HG03045 (cell line): ENCODE data around the gene PIGX.

Experiments
- ATAC-seq: cut with Tn5 transposase; IDR thresholded peaks from one replicate; pipeline ENCODE4 v1.9.1; 2021; ENCODE audit warnings: mild to moderate bottlenecking, moderate library complexity; ENCODE audit not compliant: unreplicated experiment

Gene PIGX

DNA sequence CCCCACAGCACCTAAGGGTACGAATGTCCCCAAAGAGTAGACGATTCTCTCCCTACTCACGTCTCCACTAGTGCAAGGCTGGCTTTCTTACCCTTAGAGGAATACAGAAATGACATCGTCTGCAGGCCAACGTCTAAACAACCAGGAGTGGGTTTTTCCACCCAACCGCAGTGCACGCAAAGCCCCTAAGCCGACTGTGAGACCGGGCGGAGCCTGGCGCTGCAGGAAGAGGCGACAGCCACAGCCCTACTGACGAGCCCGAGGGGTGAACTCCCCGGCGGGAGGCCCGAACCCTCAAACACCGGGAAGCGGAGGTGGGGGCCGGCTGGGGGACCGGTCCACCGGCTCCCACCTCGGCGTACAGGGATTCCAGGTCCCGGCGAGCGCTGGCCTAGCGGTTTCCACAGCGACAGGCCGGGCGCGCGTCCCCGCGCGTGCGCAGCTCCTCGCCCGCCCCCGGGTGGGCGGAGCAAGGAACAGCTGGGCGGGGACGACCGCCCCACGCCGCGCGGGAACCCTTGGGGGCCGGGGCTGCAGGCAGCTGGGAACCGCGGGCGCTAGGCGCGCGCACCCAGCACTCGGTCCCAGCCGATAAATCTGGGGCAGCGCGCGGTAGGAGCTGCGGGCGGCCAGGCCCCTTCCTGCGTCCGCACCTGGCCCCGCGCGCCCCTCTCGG is at the start of gene PIGX, which contains the start of gene CEP19:
TSS of gene PIGX (plus strand) at position 540 of the 676 bp plus-strand sequence.
TSS of gene CEP19 (minus strand) at position 413 of the 676 bp plus-strand sequence. CDS start 3,593 bp downstream, outside the sequence.
- peak; percentile 75 for ATAC-seq

DNA sequence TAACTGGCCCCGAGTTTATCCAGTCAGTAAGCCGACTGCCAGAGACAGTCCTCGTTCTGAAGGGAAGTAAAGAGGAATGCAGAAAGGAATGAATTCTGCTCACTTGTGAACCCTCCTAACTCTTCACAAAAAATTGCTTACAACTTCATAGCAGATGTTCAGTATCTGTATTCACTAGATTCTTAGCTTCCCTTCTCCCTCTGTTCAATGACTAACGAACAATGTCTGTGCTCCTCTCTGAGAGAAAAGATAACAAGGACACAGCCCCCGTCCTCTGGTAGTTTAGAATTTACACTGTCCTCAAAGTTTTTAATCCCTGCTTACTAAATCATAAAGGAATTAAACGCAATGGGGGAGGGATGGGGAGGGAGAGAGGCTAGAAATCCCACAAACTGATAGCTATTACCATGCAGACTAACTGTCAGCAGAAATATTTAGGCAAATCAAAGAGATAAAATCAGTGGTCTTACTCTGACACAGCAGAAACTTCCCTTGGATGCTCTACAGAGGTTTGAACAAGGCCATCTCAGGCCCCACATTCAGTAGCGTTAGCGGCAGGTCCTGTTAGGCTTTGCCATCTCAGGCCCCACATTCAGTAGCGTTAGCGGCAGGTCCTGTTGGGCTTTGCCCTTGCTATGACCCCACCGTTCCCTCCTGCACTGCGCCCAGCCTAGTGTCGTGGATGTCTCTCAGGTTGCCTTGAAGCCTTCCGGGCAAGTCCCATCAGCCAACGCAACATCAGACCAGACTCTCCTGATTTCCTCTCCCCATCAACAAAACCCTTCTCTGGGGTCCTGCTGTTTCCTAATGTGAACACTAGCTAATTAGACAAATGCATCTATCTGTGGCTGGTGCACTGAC is 49.2 kb upstream of the PIGX start:
- ATAC-seq = no peak

DNA sequence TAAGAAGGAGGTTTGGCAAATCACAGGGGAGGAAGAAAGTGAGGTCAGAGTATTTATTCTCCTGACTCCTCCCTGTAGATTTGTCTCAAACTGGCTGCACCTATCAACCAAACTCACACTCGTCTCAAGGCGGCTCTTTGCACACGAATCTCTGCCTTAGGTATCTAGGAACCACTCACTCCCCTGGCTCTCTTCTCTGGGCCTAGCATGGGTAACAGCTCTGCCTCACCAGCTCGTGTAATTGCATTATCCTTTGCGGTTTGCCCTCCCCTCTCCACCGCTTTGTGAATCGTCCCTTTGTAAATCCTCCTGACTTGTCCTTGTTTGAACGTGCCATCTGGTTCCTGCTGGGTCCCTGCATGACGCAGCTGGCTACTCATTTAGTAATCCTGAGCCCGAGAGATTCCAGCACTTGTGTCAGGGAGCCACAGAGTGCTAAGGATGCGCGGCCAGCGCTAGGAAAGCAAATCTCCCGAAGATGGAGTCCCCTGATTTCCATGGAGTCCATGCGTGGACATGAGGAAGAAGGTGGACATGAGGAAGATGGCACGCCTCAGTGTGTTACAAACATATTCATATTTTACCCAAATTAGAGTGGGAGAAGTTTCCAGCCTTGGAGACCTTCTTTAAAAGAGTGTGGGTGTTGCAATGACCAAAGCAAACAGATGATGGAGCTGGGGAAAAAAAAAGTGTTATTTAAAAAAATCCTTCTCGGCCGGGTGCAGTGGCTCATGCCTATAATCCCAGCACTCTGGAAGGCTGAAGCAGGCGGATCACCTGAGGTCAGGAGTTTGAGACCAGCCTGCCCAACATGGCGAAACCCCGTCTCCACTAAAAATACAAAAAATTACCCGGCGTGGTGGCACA is 45.9 kb upstream of the PIGX start:
- no peak for ATAC-seq

DNA sequence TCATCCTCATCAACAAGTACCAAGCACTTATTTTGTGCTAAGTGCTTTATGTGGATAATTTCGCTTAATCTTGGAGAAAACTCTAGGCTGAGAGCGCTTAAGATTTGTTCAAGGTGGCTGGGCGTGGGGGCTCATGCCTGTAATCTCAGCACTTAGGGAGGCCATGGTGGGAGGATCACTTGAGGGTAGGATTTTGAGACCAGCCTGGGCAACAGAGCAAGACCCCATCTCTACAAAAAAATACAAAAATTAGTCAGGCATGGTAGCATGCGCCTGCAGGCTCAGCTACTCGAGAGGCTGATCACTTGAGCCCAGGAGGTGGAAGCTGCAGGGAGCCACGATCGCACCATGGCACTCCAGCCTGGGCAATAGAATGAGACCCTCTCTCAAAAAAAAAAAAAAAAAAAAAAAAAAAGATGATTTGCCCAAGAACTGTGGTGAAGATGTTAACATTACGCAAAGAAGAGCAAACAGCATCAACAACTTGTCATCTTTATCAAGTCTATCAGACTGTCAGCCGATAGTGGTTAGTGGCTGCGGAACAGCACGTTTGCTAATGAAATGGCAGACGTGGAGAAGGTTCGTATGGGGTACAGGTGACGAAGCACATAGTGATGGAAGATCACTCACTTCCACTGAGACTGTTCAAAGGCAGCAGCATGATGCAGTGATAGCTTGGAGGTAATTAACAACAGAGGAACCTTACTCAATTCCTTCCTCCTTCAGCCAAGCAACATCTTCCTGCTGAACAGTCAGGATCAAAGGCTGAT is 44.9 kb upstream of the PIGX start:
- no peak for ATAC-seq

DNA sequence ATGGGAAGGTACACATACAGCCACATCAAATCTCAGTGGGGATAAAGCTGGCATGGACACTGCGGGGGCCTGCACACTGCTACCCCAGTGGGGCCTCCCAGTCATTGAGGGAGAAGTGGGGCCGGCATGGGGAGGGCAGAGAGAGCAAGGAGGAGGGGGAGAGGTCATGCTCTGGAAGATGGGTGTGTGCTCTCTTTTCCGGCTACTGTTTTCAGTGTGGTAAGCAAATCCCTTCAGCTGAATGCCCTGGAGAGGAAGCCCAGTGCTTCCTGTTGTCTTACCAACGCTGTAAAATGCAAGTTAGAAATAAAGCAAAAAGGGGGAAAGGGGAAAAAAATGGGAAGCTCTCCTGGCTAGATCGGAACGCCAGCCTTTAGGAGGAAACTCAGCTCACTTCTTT is 41.8 kb upstream of the PIGX start:
- no peak for ATAC-seq

DNA sequence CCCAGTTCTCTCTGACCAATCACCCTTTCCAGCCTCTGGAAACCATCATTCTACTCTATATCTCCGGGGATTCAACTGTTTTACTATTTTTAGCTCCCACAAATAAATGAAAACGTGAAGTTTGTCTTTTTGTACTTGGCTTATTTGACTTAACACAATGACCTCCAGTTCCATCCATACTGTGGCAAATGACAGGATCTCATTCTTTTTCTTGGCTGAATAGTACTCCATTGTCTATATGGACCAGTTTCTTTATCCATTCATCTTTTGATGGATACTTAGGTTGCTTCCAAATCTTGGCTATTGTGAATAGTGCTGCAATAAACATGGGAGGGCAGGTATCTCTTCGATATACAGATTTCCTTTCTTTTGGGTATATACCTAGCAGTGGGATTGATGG is 38.5 kb upstream of the PIGX start:
- ATAC-seq = no peak

DNA sequence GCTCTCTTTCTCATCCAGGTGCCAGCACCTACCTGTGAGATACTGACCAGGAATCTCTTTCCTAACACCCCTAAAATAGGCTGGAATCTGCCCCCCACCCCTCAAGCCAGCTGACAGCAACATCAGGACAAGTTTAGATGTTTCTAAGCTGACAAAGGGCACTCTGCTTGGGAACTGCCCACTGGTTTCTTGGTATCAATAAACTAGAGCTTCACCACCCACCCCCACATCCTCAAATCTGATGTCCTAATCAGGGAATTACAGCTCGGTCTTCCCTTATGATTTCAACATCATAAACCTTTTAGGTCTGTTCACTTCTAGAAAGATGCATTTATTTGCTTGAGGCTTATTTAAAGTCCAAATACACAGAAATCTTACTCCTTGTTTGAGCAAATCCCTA is 34.8 kb upstream of the PIGX start:
- ATAC-seq = no peak

DNA sequence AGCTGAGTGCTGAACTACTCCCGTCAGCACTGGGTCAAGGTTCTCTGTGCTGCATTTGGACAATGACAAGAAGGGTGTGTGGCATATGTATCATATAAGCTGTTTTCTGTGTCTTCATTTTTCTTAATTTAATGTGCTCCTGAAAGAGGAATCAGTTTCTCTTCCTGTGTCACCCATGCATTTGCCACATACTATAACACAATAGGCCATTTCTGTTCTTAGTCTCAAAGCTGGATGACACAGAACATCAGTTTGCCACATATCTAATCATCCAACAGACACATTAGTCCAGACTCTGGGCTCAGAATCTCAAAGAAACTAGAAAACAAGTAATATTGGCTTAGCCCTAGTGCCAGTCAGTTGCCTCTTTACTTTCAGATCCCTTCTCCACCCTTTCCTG is 34.2 kb upstream of the PIGX start:
- ATAC-seq = no peak

DNA sequence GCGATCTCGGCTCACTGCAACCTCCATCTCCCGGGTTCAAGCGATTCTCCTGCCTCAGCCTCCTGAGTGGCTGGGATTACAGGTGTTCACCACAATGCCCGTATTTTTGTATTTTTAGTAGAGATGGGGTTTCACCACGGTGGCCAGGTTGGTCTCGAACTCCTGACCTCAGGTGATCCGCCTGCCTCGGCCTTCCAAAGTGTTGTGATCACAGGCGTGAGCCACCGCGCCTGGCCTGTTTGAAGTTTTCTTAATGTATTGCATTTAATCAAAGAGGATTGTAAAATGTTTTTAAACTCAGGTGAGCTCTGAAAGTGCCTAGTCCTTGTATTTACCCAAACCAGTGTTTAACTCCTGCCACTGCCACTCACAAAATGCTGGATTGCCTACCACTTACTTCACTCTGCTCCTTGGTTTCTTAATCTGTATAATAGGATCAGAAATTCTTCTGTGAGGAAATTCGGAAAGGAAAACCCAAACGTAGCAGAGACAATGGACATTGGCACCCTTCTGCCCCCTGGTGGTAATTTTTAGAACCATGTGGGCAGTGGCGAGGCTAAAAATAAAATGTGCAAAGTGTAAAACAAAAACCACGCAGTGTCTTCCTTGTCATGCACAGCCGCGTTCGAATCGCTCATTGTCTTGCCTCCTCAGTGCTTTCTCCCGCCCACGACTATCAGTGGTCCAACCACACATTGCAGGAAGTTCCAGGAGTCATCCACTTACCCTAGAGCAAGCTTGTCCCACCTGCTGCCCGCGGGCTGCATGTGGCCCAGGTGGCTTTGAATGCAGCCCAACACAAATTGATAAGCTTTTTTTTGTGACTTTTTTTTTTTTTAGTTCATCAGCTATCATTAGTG is 27.4 kb upstream of the PIGX start:
- ATAC-seq = peak; percentile 84

DNA sequence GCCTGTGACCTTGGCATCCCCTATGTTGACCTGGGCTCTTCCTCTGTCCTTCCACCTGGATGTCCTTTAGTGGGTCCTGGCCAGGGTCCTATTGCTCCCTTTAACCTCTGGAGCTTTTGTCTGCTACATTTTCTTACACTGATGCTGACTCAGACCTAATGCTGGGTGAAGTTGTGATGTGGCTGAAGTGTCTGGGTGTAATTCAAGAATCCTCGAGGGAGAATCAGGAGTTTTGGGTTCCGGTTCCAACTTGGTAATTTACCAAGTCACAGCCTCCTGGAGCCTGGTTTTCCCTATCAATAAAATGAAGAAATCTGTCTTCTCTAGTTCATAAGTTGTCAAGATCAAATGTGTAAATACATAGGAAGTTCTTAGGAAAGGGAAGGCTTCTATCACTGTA is 25.7 kb upstream of the PIGX start:
- no peak for ATAC-seq

DNA sequence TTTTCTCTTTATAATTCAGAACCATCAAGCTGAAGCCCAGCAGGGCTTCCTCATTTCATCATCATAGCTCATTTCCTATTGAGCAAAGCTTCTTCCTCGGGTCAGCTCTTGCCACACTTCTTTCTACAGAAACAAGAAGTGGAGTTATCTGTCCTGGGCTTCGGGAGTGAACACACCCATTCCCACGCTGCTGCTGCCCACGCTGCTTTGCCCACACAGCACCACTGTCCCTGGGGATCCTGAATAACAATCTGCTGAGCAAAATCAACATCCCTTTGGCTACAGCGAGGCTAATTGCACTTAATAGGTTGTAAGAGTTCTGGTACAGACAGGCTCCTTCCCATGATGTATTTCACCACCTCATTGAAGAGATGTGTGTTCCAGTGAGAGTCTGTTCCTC is 23.8 kb upstream of the PIGX start:
- no peak for ATAC-seq

DNA sequence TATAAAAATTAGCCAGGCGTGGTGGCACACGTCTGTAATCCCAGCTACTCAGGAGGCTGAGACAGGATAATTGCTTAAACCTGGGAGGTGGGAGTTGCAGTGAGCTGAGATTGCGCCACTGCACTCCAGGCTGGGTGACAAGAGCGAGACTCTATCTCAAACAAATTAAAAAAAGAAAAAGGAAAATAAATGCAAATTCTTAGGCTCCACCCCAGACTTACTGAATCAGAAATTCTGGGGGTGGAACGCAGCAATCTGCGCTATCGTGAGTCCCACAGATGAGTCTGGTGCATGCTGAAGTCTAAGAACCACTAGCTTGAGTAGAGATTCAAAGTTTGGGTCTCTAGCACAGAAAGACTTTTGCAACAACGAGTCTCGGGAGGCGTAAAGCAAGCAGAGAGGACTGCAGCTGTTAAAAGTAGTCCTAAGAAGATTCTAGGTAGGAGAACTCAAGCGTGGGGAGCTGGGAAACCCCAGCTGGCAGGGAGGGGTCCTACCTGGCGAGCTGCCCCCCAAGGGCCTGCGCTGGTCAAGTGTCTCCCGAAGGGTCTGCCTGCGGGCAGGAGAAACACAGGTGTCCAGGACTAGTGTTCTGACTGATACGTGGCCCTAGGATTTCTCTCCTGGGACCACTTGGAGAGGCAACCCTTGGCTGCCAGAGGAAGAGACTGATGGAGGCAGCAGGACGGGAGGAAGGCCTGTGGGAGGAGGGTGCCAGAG is 22.1 kb upstream of the PIGX start:
- ATAC-seq = no peak

DNA sequence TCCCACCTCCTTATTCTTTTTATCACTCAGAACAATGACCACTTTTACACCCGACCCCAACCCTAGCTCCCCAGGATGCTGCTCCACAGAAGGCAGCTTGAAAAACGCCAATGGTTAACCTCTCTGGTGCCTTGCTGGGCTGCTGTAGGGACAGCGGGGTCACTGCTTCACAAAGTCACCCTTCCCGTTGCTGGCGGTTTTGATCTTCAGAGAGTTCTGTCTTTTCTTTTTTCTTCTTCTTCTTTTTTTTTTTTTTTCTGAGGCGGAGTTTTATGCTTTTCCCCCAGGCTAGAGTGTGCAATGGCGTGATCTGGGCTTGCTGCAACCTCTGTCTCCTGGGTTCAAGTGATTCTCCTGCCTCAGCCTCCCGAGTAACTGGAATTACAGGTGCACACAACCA is 20.8 kb upstream of the PIGX start:
- no peak for ATAC-seq

DNA sequence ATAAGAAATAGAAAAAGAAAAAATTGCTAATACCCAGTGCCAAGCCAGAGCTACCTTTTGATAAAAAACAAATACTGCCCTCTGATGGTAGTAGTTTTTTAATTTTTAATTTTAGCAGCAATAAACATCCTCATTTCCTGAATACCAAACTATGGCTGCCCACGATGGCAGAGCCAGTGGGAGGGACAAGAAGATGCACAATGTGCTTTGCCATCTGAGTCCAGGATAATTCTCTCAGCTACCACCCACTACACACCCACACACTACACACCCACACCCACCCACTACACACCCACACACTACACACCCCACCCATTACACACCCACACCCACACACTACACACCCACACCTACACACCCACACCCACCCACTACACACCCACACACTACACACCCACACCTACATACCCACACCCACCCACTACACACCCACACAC is 18.0 kb upstream of the PIGX start:
- ATAC-seq = no peak

DNA sequence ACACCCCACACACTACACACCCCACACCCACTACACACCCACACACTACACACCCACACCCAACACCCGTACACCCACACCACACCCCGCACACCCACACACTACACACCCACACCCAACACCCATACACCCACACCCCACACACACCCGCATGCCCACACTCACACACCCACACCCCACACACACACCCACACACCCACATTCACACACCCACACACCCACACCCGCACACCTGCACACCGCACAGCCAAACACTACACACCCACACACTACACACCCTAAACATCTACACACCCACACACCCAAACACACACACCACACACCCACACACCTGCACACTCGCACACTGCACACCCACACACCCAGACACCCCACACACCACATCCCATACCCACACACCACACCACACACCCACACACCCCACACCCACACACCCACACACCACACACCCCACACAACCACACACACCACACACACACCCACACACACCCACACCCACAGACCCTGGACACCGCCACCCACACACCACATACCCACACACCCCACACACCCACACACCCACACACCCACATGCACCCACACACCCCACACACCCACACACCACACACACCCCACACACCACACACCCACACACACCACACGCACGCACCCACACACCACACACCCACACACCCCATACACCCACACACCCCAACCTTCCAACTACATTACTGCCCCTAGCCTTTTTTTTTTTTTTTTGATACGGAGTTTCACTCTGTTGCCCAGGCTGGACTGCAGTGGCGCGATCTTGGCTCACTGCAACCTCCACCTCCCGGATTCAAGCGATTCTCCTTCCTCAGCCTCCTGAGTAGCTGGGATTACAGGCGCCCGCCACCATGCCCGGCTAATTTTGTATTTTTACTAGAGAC is 17.0 kb upstream of the PIGX start:
- ATAC-seq = no peak

DNA sequence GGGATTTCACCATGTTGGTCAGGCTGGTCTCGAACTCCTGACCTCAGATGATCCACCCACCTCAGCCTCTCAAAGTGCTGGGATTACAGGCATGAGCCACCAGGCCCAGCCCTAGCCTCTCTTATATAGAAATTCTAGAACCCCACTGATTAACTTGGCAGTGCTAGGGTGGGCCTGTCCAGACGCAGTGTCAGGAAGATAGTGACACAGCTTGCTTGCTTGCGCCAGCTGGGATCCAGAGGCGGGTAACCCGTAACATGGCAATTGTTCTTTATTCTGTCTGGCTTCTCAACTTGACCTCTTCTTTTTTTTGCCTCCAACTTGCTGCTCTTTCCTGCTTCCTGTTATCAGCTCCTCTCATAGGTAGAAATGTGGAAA is 16.3 kb upstream of the PIGX start:
- no peak for ATAC-seq

DNA sequence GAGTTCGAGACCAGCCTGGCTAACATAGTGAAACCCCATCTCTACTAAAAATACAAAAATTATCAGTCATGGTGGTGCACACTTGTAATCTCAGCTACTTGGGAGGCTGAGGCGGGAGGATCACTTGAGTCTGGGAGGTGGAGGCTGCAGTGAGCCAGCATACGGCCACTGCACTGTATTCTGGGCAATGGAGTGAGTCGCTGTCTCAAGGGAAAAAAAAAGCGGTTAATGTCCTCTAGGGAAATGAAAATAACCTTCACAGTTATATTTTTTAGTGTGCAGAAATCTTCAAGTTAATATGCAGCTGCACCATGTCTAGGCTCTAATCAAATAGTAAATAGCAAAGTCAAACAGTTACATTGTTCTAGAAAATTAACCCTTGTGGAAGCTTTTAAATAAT is 14.9 kb upstream of the PIGX start:
- ATAC-seq = no peak

DNA sequence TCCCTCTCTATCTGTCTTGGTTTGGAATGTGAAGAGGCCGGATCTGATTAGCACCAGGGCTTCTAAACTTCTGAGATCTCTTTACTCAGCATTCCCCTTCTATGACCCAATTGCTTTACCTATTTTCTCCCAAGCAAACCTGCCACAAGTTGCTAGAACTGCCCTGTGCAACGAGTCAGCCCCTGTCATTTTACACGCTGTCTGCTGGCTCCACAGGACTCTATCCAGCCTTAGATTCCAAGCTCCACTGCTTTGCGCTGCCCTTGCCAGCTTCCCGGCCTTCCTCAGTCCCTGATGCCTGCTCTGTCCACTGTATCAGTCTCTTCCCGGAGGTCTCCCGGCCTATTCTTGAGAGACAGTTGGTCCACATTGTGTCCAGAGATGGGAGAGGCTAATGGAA is 12.4 kb upstream of the PIGX start:
- ATAC-seq = no peak
